Hematopoietic multipotent progenitor cell treated with erythropoietin and hydrocortisone succinate and interleukin-3 and kit ligand, for 8 days (in vitro differentiated cells): ENCODE data around the gene ZNF214.

ENCODE experiments used
- DNase-seq: peaks from one replicate; pipeline ENCODE4 v3.0.0-alpha.2; 2015

ZNF214 gene

GRCh38 chr11:7020183-7020917 lies at the start of gene ZNF214, which contains the start of gene NLRP14:
Gene ZNF214, minus strand, starts transcription at chr11:7020346. Its CDS starts 17,511 bp downstream, at chr11:7002835.
Gene NLRP14, plus strand, starts transcription at chr11:7020479. Its CDS starts 18,108 bp downstream, at chr11:7038587.
- DNase-seq = peak; percentile 82

DNA sequence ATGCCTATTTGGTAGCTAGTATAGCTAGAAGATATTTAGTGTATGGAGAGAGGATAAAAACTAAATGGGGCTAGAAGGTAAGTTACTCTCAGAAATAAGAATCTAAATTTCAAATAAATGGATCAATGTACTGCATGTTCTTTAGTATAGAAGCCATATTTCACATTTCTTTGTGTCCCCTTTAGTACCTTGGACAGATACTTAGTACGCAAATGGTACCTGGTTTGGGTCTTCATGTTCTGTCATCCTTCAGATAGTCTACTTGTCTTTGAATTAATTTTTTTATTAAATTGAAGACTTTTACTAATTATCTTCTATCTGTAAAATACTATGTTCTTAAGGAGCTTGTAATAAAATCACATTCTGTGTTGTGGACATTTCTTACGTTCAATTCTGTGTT lies 42.4 kb upstream of the ZNF214 start:
- no peak for DNase-seq

GRCh38 chr11:7060868-7061267 lies 40.7 kb upstream of the ZNF214 start:
- DNase-seq = no peak

GRCh38 chr11:7057641-7058040 lies 37.5 kb upstream of the ZNF214 start:
- DNase-seq = no peak

DNA sequence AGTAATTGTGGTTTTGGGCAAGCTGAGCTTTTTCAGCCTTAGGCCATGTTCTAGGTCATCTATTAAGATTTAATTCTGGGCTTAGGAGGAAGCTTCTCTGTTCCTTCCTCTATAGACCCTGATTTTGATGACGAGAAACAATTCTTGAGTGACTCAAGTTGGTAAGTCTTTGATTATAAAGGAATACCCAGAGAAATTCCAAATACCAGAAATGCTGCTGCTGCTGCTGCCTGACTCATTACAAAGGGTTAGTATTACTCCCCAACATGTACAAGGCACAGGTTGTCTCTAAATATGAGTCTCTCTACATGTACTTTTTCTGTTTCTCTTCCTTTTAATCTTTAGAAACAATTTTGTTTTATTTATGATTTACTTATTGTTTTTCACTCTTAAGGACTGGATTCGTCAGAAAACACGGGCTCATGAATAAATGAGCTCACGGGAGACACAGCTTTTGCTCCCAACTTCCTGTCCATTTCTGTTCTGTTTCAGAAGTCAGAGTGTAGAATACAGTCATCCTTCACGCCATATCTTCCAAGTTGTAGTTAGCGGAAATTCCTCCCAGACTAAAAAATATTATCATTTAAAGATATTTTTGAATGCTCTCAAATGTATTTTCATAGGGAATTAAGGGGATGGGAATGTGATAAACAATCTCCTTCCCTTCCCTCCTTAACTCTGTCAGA lies 36.8 kb upstream of the ZNF214 start:
- DNase-seq = no peak

DNA sequence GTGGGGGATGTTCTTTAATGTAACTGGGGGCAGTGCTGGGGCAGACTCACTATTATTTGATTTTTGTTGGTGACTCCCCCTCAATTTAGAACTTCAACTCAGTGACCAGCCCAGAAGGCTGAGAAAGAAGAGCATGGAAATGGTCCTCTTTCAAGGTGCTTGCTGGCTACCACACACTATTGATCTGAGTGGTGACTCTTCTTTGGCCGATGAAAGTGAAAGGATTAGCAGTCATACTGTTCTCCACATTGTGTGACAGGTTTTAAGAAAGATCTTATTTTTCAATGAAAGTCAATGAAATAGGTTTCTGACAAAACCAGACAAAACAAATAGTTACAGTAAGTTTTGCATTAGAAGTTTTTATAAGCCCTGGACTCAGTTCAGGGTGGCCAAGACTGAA lies 30.0 kb upstream of the ZNF214 start:
- no peak for DNase-seq

DNA sequence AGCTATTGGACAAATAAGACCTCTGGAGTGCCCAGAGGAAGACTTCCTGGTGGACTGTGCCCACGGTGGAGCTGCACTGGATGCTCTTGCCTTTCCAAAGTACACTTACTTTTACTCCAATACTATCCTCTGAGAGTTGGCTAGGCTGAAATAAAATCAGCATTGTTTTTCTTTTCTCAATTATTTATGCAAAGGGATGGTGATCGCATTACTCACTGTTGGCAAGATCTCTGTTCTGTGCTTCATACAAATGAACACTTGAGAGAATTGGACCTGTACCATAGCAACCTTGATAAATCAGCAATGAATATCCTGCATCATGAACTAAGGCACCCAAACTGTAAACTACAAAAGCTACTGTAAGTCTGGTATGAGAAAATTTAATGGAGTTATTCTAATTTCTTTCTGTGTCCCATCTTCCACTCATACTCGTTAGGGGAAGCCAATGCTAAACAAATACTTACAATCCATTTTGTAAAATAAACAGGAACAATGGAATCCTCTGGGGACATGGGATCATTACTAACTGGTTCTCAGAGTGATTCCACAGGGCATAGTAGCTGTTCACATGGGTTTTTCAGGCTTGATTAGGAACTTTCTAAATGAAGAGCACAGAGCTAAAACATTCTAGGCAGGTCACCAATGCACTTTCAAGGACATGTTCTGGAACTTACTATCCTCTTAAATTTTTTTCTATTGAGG lies 26.5 kb upstream of the ZNF214 start:
- no peak for DNase-seq

- DNase-seq = no peak
These were observed 13.9 kb upstream of the ZNF214 start for GRCh38 chr11:7034019-7034418.

DNA sequence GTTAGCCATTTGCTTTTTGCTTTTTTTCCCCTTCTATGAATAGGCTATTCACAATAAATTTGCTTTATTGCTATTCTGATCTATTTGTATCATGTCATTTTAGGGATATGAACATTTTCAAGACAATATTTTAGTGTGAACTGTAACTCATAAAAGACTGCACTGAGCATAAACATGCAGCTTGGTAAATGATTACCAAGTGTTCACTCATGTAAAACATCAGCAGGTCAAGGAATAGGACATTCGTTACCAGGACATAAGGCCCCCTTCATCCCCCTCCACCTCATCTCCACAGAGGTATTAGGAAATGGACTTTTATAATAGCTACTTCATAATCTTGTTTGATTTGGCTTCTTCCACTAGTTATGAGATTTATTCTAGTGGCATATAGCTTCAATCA lies 12.5 kb upstream of the ZNF214 start:
- DNase-seq = no peak

DNA sequence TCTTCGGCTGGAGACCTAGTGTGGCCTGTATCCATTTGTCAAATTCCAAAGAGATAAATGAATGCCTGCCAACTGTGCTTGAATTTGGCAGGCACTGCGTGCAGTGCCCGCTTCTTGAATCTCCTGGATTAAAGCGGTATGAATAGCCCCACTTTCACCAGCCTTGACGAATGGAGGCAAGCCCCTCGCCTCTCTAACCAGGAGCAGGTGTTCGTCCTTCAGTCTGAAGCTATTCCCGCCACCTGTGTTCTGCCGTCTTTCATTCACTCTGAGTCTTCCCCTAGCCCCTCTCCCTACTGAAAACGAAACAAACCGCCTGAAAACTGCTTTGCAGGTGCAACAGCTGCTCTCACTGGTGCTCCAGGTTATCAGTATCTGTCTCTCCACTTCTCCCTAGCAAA lies 11.3 kb upstream of the ZNF214 start:
- DNase-seq = no peak

GRCh38 chr11:7030836-7031235 lies 10.7 kb upstream of the ZNF214 start:
- DNase-seq = no peak

- no peak for DNase-seq
These were observed 8.0 kb upstream of the ZNF214 start for GRCh38 chr11:7028141-7028540.

DNA sequence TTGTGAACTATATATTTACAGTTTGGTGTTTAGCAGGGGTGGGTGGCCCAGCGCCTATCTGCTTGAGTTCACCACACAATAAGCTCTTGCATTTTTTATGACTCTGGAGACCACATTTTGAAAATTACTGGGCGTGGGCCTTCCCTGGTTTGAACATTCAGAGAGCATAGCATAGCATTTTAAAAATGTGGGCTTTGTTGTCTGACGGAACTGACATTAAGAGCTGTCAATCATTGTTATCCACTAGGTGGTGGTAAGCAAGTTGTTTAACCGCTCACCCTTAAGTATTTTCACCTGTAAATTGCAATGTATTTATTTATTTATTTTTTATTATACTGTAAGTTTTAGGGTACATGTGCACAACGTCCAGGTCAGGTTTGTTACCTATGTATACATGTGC lies 1.2 kb upstream of the ZNF214 start:
- no peak for DNase-seq

DNA sequence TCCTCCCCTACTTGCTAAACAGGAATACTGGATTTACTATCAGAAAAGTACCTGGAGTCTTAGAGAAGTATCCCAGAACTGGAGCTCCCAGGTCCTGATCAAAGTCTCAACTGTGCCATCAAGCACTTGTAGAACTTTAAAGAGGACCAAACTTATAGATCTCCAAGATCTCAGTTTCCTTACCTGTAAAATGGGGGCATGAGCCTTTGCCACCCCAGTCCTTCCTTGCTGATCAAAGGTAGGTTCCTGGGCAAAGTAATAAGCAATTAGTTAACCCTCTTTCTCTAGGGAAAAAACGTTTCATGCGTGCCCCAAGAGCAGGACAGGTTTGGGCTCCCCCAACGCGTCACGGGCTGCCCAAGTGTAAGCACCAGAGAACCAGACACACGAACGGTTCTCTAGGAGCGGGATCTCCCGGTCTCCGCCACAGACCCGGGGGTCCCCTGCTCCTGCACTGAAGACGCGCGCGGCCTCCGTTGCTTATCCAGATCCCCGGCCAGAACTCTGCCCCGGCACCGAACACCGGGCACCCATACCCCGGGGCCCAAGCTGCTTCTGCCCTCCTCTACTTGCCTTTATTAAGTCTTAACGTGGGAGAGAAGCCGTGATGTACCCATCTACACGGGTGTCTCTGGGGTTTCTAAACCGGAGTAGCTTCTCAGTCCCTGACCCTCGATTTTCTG lies 505 bp downstream of the ZNF214 start:
- peak; percentile 7 for DNase-seq

GRCh38 chr11:7016011-7016410 lies 4.1 kb downstream of the ZNF214 start:
- no peak for DNase-seq

DNA sequence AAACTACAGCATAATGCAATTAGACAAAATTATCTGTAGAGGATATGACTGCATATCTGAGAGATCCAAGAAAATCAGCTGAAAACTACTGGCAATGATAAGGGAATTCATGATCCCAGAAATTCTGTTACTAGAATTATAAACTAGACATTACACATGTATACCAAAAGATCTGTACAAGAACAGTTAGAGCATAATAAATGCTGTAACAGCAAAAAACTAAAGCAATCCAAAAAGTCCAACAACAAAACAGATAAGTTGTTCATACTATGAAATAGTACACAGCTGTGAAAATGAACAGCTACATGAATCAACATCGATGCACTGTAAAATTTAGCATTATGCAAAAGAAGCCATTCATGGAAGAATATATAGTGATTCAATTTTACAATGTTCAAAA lies 6.0 kb downstream of the ZNF214 start:
- DNase-seq = no peak

DNA sequence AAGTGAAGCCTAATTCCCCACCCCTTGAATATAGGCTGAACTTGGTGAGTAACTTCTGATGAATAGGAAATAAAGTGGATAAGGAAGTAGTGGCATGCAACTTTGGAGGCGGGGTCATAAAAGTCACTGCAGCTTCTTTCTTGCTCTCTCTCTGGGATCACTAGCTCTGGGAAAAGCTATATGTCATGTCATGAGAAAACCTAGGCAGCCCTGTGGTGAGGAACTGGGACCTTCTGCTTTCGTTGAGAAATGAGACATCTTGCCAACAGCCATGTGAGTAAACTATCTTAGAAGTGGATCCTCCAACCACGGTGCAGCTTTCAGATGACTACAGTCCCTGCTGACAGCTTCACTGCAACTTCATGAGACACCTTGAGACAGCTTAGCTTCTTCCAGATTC lies 15.7 kb downstream of the ZNF214 start:
- DNase-seq = no peak

DNA sequence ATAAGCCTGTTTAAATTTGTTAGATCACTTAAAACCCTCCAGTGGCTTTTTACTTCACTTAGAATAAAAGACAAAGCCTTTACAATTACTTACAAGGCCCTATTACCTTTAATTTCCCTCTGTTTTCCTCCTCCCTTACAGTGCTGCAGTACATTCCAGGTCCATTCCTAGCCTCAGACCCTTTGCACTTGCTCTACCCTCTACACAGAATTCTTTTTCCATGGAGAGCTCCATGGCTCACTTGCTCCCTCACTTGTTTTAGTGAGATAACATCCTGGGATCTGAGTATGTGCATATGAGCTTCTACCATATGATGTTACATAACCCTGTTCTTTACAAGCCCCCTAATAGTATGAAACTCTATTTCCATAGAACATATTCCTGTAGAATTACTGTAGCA lies 24.4 kb downstream of the ZNF214 start:
- DNase-seq = no peak

GRCh38 chr11:6992457-6993417 lies 27.4 kb downstream of the ZNF214 start:
- no peak for DNase-seq

DNA sequence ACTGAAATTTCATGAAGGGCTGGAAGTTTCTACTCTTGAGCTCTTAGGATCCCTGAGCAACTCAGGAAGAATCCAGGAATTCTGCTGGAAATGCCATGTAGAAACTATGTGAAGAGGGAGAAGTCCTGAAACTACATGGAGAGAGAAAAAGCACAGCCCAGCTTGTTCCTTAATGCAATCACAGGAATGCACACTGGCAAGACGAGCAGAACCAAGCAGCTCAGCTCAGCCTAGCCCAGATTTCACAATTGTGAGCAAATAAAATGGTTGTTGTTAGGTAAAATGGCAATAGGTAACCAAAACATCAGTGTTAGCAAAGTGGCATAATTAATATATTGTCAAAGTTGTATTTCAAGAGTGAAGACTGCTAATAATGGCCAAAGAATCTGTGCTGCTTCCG lies 28.1 kb downstream of the ZNF214 start:
- no peak for DNase-seq

DNA sequence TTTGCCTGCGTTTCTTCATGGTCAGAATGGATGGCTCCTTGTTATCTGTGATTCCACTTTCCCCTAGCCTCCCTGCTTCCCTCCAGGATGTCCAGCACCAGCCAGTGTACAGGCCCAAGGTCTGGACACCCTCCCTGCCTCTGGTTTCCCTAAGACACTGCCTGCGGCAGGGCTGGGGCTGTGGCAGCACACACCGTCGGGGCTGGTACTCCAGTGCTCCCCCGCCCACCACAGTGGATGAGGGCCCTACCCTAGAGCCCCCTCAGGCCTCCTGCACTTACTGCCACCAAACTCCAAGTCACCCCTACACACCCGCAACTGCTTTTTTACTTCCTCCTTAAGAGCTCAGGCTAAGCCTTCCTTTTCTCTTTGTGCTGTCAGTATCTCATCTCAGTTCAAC lies 28.9 kb downstream of the ZNF214 start:
- DNase-seq = no peak

DNA sequence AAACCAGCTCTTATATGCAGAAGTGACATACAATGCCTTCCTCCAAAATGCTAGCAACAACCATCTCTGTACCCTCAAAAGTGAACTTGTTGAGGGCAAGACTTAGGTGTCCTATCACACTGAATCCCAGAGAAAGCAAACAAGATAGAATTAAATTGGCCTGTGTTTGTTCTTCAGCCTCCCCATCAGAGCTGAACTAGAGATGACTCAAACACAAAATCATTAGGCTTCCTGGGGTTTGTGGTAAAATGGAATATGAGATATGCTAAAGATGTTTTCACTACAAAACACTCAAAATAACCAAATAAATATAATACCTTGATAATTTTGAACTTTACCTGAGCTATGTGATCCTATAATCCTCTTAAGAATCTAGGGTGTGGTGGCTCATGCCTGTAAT lies 31.6 kb downstream of the ZNF214 start:
- no peak for DNase-seq
